PFSK-1 (cell line): ENCODE measurements around the gene ELMO3.

Source experiments
- FOXP2 ChIP-seq: optimal IDR thresholded peaks from 2 replicates; pipeline ENCODE3; 2011; ENCODE audit warnings: borderline replicate concordance, control low read depth, inconsistent platforms; ENCODE audit not compliant: insufficient read depth; ENCODE audit errors: extremely low read length, extremely low read depth
- POLR2AphosphoS5 ChIP-seq: IDR thresholded peaks from 2 replicates; pipeline ENCODE4 v1.6.1; 2012; ENCODE audit warnings: low read depth, mild to moderate bottlenecking, control low read depth, low read length, moderate library complexity
- SIN3A ChIP-seq: IDR thresholded peaks from 2 replicates; pipeline ENCODE4 v1.6.1; 2012; ENCODE audit warnings: mild to moderate bottlenecking, low read length, moderate library complexity, borderline replicate concordance; ENCODE audit not compliant: insufficient read depth
- TAF1 ChIP-seq: IDR thresholded peaks from 2 replicates; pipeline ENCODE4 v1.6.1; 2012; ENCODE audit warnings: low read length, control low read depth, borderline replicate concordance; ENCODE audit not compliant: insufficient read depth
- TF ChIP-seq, protein P1 (sequence below), 2 experiments: IDR thresholded peaks; 2 replicates each; pipeline versions ENCODE4 v1.6.1 to v1.8.0; 2011 to 2012; ENCODE audit warnings: low read depth in 2 of 2, low read length in 2 of 2, control low read depth in 1 of 2, inconsistent platforms in 1 of 2, mild to moderate bottlenecking in 1 of 2, moderate library complexity in 1 of 2; ENCODE audit not compliant: insufficient read depth in 1 of 2

Gene ELMO3

DNA sequence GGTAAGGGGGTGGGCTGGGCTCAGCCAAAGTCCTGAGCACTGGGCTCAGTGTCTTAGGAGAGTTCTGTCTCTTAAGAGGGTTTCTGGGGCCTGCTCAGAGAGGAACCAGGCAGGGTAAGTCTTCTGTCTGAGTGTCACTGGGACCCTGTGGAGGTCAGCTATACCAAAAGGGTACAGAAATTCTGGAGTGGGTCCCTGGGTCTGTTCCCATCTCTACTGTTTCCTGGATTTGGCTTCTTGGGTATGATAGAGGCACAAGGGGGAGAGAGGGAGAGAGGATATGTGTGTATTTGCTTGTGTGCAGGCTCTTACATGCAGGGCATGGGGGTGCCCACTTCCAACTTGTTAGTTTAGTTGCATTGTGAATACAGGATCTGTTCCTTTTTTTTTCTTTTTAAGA lies 5.4 kb upstream of the ELMO3 start:
- TF ChIP-seq SIN3A: no peak
- no peak for TF ChIP-seq TAF1
- no peak for TF ChIP-seq FOXP2
- TF ChIP-seq, protein P1, sequence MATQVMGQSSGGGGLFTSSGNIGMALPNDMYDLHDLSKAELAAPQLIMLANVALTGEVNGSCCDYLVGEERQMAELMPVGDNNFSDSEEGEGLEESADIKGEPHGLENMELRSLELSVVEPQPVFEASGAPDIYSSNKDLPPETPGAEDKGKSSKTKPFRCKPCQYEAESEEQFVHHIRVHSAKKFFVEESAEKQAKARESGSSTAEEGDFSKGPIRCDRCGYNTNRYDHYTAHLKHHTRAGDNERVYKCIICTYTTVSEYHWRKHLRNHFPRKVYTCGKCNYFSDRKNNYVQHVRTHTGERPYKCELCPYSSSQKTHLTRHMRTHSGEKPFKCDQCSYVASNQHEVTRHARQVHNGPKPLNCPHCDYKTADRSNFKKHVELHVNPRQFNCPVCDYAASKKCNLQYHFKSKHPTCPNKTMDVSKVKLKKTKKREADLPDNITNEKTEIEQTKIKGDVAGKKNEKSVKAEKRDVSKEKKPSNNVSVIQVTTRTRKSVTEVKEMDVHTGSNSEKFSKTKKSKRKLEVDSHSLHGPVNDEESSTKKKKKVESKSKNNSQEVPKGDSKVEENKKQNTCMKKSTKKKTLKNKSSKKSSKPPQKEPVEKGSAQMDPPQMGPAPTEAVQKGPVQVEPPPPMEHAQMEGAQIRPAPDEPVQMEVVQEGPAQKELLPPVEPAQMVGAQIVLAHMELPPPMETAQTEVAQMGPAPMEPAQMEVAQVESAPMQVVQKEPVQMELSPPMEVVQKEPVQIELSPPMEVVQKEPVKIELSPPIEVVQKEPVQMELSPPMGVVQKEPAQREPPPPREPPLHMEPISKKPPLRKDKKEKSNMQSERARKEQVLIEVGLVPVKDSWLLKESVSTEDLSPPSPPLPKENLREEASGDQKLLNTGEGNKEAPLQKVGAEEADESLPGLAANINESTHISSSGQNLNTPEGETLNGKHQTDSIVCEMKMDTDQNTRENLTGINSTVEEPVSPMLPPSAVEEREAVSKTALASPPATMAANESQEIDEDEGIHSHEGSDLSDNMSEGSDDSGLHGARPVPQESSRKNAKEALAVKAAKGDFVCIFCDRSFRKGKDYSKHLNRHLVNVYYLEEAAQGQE (IDR thresholded peaks at IDR 0.05; ENCODE audit: insufficient read depth in 1 of 2, low read depth in 2 of 2, low read length in 2 of 2): no peak
- TF ChIP-seq POLR2AphosphoS5: no peak

DNA sequence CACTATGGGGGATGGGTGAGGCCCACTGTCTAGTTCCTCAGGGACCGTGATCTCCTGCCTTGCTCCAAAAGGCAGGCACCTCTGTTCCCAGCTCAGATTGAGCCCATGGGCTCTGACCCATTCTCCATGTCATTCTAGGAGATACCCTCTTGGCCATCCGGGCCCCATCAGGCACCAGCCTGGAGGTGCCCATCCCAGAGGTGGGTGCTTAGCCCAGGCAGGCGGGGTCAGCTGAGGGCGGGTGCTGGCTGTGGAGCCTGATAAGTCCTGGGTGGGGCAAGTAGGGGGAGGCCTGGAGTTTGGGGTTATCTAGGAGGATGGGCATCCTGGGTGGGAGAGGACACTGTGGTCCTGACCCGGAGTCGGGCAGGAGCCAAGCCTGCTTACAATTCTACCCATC lies 4.7 kb upstream of the ELMO3 start:
- TF ChIP-seq FOXP2: no peak
- TF ChIP-seq TAF1: no peak
- no peak for TF ChIP-seq SIN3A
- TF ChIP-seq, protein P1 (IDR thresholded peaks at IDR 0.05; ENCODE audit: insufficient read depth in 1 of 2, low read depth in 2 of 2, low read length in 2 of 2): no peak

DNA sequence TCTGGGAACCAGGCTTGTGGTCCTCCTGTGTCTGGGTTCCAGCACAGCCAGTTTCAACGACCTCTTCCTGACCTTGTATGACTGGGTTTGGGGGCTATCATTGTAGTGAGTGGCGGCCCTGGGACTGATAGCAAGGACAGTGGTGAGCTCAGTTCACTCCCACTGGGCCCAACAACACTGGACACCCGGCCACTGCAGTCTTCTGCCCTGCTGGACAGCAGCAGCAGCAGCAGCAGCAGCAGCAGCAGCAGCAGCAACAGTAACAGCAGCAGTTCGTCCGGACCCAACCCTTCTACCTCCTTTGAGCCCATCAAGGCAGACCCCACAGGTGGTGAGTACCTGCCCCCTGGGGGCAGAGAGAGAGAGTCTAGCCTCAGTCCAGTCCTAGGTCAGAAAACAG lies 3.3 kb upstream of the ELMO3 start:
- TF ChIP-seq, protein P1 (IDR thresholded peaks at IDR 0.05; ENCODE audit: insufficient read depth in 1 of 2, low read depth in 2 of 2, low read length in 2 of 2): no peak
- TF ChIP-seq SIN3A: no peak
- TF ChIP-seq POLR2AphosphoS5: no peak
- TF ChIP-seq FOXP2: no peak

DNA sequence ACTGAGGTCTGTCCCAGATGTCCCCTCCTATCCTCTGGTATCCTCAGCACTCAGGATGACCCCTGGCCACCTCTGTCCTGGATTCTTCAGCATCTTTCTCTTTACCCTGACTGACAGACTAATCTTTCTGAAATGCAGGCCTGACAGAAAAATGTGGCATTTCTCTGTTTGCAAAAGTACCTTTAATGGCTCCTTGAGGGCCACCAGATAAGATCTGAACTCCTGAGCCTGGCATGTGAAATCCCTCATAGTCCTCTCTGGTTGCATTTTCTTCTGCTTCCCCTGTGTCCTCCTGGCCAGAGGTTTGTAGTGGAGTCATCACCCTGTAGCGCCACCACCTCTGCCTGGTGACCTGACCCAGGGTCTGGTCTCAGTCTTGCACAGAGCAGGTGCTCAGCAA lies 2.0 kb upstream of the ELMO3 start:
- no peak for TF ChIP-seq SIN3A
- no peak for TF ChIP-seq POLR2AphosphoS5
- no peak for TF ChIP-seq TAF1
- TF ChIP-seq FOXP2: no peak
- TF ChIP-seq, protein P1 (IDR thresholded peaks at IDR 0.05; ENCODE audit: insufficient read depth in 1 of 2, low read depth in 2 of 2, low read length in 2 of 2): no peak

DNA sequence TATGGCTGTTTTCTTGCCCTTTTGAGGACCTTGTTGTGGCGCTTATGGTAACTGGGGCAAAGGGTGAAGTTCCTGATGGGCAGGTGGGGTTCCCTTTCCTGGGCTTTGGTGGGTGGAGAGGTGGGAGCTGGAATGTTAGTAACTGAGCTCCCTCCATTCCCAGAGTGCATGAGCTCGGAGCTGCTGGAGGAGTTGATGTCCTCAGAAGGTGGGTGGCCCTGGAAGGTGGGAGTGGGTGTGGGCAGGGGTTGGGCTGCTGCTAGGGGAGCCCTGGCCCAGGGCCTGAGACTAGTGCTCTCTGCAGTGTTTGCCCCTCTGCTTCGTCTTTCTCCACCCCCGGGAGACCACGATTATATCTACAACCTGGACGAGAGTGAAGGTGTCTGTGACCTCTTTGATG lies 1.2 kb upstream of the ELMO3 start:
- TF ChIP-seq TAF1 (no peak), FOXP2 (no peak), POLR2AphosphoS5 (no peak), SIN3A (no peak)
- TF ChIP-seq, protein P1 (IDR thresholded peaks at IDR 0.05; ENCODE audit: insufficient read depth in 1 of 2, low read depth in 2 of 2, low read length in 2 of 2): no peak
